CD14-positive monocyte (primary cell): ENCODE results near the gene HLTF. TPM values are rescaled to one million over a fixed set of nuclear protein-coding genes. Genes with fewer than 3 reads are reported as not detected.
A peak's percentile ranks its signal among the peaks of the same experiment; 100 is the strongest.

Experiments used
- DNase-seq, 3 donors: peaks; one replicate each; pipeline ENCODE4 v3.0.0-alpha.2; 2011 to 2022
- H2AFZ ChIP-seq: 2 replicates; pipeline ENCODE4 v1.6.0; 2012; ENCODE audit warnings: mild to moderate bottlenecking, low read depth, low read length, inconsistent platforms; ENCODE audit not compliant: insufficient read depth, poor library complexity, severe bottlenecking
- H3K27ac ChIP-seq, 2 donors: 1 replicate in 1 of 2; 2 replicates in 1 of 2; pipeline ENCODE4 v1.5.1; 2012 to 2013; ENCODE audit warnings: low read length in 2 of 2, control low read depth in 1 of 2, inconsistent platforms in 1 of 2, low read depth in 1 of 2, mild to moderate bottlenecking in 1 of 2
- H3K27me3 ChIP-seq, 2 donors: one replicate each; pipeline versions ENCODE4 v1.6.0 to v1.6.1; 2011 to 2013; ENCODE audit warnings: low read length in 2 of 2; ENCODE audit not compliant: control insufficient read depth in 2 of 2, insufficient read depth in 2 of 2
- H3K36me3 ChIP-seq, 2 donors: replicated peaks in 1 of 2; 1 replicate in 1 of 2; 2 replicates in 1 of 2; pipeline versions ENCODE4 v1.5.1 to v1.6.1; 2012 to 2013; ENCODE audit warnings: low read length in 2 of 2, control low read depth in 1 of 2, inconsistent platforms in 1 of 2, mild to moderate bottlenecking in 1 of 2; ENCODE audit not compliant: insufficient read depth in 2 of 2, control insufficient read depth in 1 of 2
- H3K4me1 ChIP-seq, 2 donors: 1 replicate in 1 of 2; 2 replicates in 1 of 2; pipeline versions ENCODE4 v1.5.1 to v1.6.1; 2012 to 2013; ENCODE audit warnings: low read length in 2 of 2, control low read depth in 1 of 2, inconsistent platforms in 1 of 2, mild to moderate bottlenecking in 1 of 2, moderate library complexity in 1 of 2; ENCODE audit not compliant: insufficient read depth in 2 of 2, control insufficient read depth in 1 of 2
- H3K4me2 ChIP-seq: replicated peaks from 2 replicates; pipeline ENCODE3; 2012; ENCODE audit warnings: low read length, moderate library complexity, mild to moderate bottlenecking; ENCODE audit not compliant: poor library complexity, severe bottlenecking; ENCODE audit errors: extremely low read depth
- H3K4me3 ChIP-seq, 3 experiments: fragments of 200-600 bp in 1 of 3; sonication (generic) in 1 of 3; replicated peaks in 1 of 3; 1 replicate in 2 of 3; 2 replicates in 1 of 3; pipeline ENCODE4 v1.5.1; 2011 to 2013; ENCODE audit warnings: low read length in 3 of 3, mild to moderate bottlenecking in 3 of 3, control low read depth in 2 of 3, low read depth in 2 of 3, inconsistent platforms in 1 of 3, moderate library complexity in 1 of 3
- H3K79me2 ChIP-seq: 2 replicates; pipeline ENCODE4 v1.6.0; 2012; ENCODE audit warnings: mild to moderate bottlenecking, control low read depth, inconsistent platforms, low read length, moderate library complexity; ENCODE audit not compliant: insufficient read depth
- H3K9ac ChIP-seq: 2 replicates; pipeline ENCODE4 v1.6.0; 2017; ENCODE audit warnings: low read length, mild to moderate bottlenecking; ENCODE audit not compliant: insufficient read depth, poor library complexity, severe bottlenecking
- H3K9me3 ChIP-seq, 2 donors: replicated peaks in 1 of 2; 1 replicate in 1 of 2; 2 replicates in 1 of 2; pipeline versions ENCODE4 v1.5.1 to v1.6.1; 2012 to 2013; ENCODE audit warnings: low read length in 2 of 2, control low read depth in 1 of 2; ENCODE audit not compliant: control insufficient read depth in 1 of 2, insufficient read depth in 1 of 2
- H4K20me1 ChIP-seq: 2 replicates; pipeline ENCODE4 v1.6.0; 2012; ENCODE audit warnings: mild to moderate bottlenecking, low read length, control low read depth, moderate library complexity; ENCODE audit not compliant: insufficient read depth
- H3K27ac Mint-ChIP-seq, 7 donors: one replicate each; pipeline ENCODE4 v1.8.0; 2020; ENCODE audit warnings: mild to moderate bottlenecking in 7 of 7, mixed read lengths in 7 of 7, moderate library complexity in 6 of 7, inconsistent platforms in 2 of 7
- H3K27me3 Mint-ChIP-seq, 3 donors: one replicate each; pipeline ENCODE4 v1.8.0; 2021 to 2022; ENCODE audit warnings: low read depth in 3 of 3, mild to moderate bottlenecking in 3 of 3, mixed read lengths in 3 of 3, moderate library complexity in 3 of 3, inconsistent platforms in 1 of 3
- H3K36me3 Mint-ChIP-seq, 2 donors: one replicate each; pipeline ENCODE4 v1.8.0; 2020; ENCODE audit warnings: mixed read lengths in 2 of 2, inconsistent platforms in 1 of 2, mild to moderate bottlenecking in 1 of 2
- H3K4me1 Mint-ChIP-seq: one replicate; pipeline ENCODE4 v1.8.0; 2020; ENCODE audit warnings: mild to moderate bottlenecking, mixed read lengths
- H3K4me3 Mint-ChIP-seq, 2 donors: one replicate each; pipeline ENCODE4 v1.8.0; 2020; ENCODE audit warnings: mild to moderate bottlenecking in 2 of 2, mixed read lengths in 2 of 2, moderate library complexity in 1 of 2
- H3K9me3 Mint-ChIP-seq, 7 donors: one replicate each; pipeline ENCODE4 v1.8.0; 2020 to 2022; ENCODE audit warnings: mixed read lengths in 7 of 7, mild to moderate bottlenecking in 6 of 7, moderate library complexity in 6 of 7, inconsistent platforms in 2 of 7
- WGBS: methylation state at CpG from one replicate; pipeline ENCODE4 v1.1.5; 2013; ENCODE audit warnings: missing lambda C conversion rate; ENCODE audit not compliant: insufficient coverage; 5-methylcytosine and 5-hydroxymethylcytosine counted together
- intact Hi-C, 2 donors: fragments of 100-400 bp; cut with micrococcal nuclease; formaldehyde crosslinking; loops; one replicate each; pipeline versions ENCODE4 v1.15.0 to v1.15.1; 2023
- polyA plus RNA-seq, 3 donors: library from polyadenylated mRNA; depleted of rRNA in 1 of 3; unstranded in 2 of 3; stranded (reverse) in 1 of 3; fragments of 300-500 nt in 2 of 3; fragments of >200 nt in 1 of 3; fragmentation: Illumina TruSeq in 2 of 3; gene quantifications; 1 replicate in 2 of 3; 2 replicates in 1 of 3; pipeline ENCODE4 v1.2.3, GENCODE V29; 2012 to 2021
- TF ChIP-seq, protein P1 (sequence below): fragments of 200-600 bp; IDR thresholded peaks from one replicate; pipeline ENCODE4 v1.8.0; 2022; ENCODE audit warnings: antibody characterized with exemption, mild to moderate bottlenecking

HLTF gene
- polyA plus RNA-seq, 3 donors: 2.0 to 4.6 (median 2.7) TPM

DNA sequence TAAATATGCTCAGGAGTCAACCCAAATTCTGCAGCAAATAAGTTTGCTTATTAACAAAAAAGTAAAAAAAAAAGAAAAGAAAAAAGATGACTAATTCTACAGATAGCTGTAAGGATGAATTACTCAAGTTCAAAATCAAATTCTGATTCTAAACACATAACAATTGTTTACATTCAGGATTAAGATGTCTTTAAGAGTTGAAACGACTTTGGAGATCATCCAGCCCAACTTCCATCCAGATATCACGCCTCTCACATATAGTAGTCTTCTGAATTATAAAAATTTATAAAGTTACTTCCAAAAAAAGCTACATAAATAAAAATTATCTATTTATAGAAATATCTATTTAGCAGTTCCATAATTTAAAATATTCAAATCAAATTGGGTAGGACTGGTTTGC lies 55.2 kb downstream of the HLTF start:
- Mint-ChIP-seq H3K27me3 (no peaks in the 10 kb centered on the region), H3K9me3 (no peaks in the 10 kb centered on the region), H3K36me3 (peaks cover 39 to 68% of the 10 kb centered on the region in 2 donors), H3K27ac (no peak overlapping the region), H3K4me1 (no peaks in the 10 kb centered on the region), H3K4me3 (no peak overlapping the region)
- no peak overlapping the region for H3K27ac ChIP-seq
- H3K79me2 ChIP-seq: no peaks in the 10 kb centered on the region
- DNase-seq: no peak
- no CpG with 5 or more reads among the region's 2 CpGs for WGBS
- H3K4me1 ChIP-seq: no peaks in the 10 kb centered on the region
- H3K4me3 ChIP-seq: no peak overlapping the region
- H3K4me2 ChIP-seq: no peak overlapping the region
- no peaks in the 10 kb centered on the region for H4K20me1 ChIP-seq
- H3K27me3 ChIP-seq: no peaks in the 10 kb centered on the region
- intact Hi-C loops: no loop called here
- H2AFZ ChIP-seq: no peak overlapping the region
- H3K9me3 ChIP-seq: no peaks in the 10 kb centered on the region
- no peak overlapping the region for H3K9ac ChIP-seq
- TF ChIP-seq, protein P1, sequence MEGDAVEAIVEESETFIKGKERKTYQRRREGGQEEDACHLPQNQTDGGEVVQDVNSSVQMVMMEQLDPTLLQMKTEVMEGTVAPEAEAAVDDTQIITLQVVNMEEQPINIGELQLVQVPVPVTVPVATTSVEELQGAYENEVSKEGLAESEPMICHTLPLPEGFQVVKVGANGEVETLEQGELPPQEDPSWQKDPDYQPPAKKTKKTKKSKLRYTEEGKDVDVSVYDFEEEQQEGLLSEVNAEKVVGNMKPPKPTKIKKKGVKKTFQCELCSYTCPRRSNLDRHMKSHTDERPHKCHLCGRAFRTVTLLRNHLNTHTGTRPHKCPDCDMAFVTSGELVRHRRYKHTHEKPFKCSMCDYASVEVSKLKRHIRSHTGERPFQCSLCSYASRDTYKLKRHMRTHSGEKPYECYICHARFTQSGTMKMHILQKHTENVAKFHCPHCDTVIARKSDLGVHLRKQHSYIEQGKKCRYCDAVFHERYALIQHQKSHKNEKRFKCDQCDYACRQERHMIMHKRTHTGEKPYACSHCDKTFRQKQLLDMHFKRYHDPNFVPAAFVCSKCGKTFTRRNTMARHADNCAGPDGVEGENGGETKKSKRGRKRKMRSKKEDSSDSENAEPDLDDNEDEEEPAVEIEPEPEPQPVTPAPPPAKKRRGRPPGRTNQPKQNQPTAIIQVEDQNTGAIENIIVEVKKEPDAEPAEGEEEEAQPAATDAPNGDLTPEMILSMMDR: no peak
- peaks cover 40 to 62% of the 10 kb centered on the region in 2 donors for H3K36me3 ChIP-seq

DNA sequence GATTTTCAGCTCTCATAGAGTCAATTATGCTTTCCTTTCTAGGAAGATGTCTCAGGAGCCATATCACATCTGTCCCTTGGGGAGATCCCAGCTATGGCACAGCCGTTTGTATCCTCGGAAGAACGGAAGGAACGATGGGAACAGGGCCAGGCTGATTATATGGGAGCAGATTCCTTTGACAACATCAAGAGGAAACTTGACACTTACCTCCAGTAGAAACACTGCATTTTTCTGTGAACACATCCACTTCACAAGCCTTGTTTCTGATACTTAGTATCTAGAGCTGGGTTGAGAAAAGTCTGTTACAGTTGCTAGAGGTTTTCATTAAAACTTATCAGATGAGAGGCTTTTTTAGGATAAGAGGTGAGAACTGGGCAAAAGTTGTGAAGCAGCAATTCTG lies 59.6 kb downstream of the HLTF start:
- Histone ChIP-seq H2AFZ (no peak overlapping the region), H3K4me1 (no peaks in the 10 kb centered on the region), H3K9ac (no peak overlapping the region), H3K79me2 (no peaks in the 10 kb centered on the region), H3K36me3 (peaks cover 78 to 92% of the 10 kb centered on the region in 2 donors), H3K27ac (no peak overlapping the region), H3K4me2 (no peak overlapping the region), H3K27me3 (no peaks in the 10 kb centered on the region), H3K4me3 (no peak overlapping the region), H4K20me1 (peaks cover 3% of the 10 kb centered on the region), H3K9me3 (no peaks in the 10 kb centered on the region)
- no peaks in the 10 kb centered on the region for H3K4me1 Mint-ChIP-seq
- no peak overlapping the region for H3K4me3 Mint-ChIP-seq
- WGBS: 83% methylated on average over 1 of the region's 4 CpGs
- TF ChIP-seq, protein P1: no peak
- peaks cover 0 to 4% (median 0%) of the 10 kb centered on the region in 7 donors for H3K9me3 Mint-ChIP-seq
- intact Hi-C loops: no loop called here
- H3K27me3 Mint-ChIP-seq: no peaks in the 10 kb centered on the region
- peaks cover 71 to 83% of the 10 kb centered on the region in 2 donors for H3K36me3 Mint-ChIP-seq
- DNase-seq: no peak
- H3K27ac Mint-ChIP-seq: peak overlapping the region in 2 of 7 donors; percentile 12 to 27
